ENCODE measurements around the gene ITGA7.

The ITGA7 gene

DNA sequence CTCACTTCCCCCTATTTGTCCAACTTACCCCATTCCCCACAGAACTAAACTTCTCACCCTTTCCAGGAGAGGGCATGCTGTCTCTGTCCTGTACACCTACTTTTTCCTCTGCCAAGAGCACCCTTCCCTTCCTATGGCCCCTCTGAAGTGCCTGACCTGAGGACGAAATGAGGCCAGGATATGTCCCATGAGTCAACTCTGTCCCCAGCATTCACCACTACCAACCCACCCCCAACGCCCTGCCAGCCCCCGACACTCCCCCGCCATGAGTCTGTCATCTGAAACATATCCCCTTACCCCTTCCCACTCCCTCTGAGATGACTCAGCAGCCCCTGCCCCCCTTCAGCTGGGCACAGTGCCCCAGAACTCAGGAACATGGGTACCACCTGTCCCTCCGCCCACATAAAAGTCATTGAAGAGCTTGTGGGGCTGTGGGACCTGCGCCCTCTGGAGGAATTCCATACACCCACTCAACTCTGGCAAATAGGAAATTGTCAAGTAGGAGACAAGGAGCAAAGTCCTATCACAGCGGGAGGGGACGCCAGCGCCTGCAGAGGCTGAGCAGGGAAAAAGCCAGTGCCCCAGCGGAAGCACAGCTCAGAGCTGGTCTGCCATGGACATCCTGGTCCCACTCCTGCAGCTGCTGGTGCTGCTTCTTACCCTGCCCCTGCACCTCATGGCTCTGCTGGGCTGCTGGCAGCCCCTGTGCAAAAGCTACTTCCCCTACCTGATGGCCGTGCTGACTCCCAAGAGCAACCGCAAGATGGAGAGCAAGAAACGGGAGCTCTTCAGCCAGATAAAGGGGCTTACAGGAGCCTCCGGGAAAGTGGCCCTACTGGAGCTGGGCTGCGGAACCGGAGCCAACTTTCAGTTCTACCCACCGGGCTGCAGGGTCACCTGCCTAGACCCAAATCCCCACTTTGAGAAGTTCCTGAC, 26.3 kb downstream of the ITGA7 start:
- H3K36me3 ChIP-seq (ENCODE audit: control insufficient read depth, insufficient read depth, low read length): no peaks in the 10 kb centered on the region
- H3K27me3 ChIP-seq (ENCODE audit: control insufficient read depth, insufficient read depth, low read length): no peaks in the 10 kb centered on the region
- H2AFZ ChIP-seq: peak overlapping the region; percentile 83
- peak overlapping the region; percentile 23 for H3K4me3 ChIP-seq (ENCODE audit: low read depth, low read length)
- H3K9ac ChIP-seq: no peak overlapping the region
- H3K4me2 ChIP-seq (ENCODE audit: low read length): peak overlapping the region; percentile 18
- H3K27ac ChIP-seq: no peak overlapping the region
- TF ChIP-seq, protein P1, sequence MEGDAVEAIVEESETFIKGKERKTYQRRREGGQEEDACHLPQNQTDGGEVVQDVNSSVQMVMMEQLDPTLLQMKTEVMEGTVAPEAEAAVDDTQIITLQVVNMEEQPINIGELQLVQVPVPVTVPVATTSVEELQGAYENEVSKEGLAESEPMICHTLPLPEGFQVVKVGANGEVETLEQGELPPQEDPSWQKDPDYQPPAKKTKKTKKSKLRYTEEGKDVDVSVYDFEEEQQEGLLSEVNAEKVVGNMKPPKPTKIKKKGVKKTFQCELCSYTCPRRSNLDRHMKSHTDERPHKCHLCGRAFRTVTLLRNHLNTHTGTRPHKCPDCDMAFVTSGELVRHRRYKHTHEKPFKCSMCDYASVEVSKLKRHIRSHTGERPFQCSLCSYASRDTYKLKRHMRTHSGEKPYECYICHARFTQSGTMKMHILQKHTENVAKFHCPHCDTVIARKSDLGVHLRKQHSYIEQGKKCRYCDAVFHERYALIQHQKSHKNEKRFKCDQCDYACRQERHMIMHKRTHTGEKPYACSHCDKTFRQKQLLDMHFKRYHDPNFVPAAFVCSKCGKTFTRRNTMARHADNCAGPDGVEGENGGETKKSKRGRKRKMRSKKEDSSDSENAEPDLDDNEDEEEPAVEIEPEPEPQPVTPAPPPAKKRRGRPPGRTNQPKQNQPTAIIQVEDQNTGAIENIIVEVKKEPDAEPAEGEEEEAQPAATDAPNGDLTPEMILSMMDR (IDR thresholded peaks at IDR 0.05): peak; percentile 38
- H3K9me3 ChIP-seq (ENCODE audit: control insufficient read depth, low read length): no peaks in the 10 kb centered on the region
- H3K4me1 ChIP-seq: peaks cover 7% of the 10 kb centered on the region
- H3K79me2 ChIP-seq: no peaks in the 10 kb centered on the region

DNA sequence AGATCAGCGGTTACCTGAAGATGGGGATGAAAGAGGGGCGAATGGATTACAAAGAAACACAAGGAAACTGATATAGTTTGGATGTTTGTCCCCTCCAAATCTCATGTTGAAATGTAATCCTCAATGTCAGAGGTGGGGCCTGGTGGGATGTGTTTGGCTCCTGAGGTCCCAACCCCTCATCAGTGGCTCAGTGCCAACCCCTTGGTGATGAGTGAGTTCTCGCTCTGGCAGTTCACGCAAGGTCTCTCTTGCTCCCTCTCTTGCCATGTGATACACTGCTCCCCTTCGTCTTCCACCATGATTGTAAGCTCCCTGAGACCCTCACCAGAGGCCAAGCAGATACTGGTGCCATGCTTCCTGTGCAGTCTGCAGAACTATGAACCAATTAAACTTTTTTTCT, 28.0 kb downstream of the ITGA7 start:
- no peak overlapping the region for H3K27ac ChIP-seq
- H3K9me3 ChIP-seq (ENCODE audit: control insufficient read depth, low read length): no peaks in the 10 kb centered on the region
- H3K4me1 ChIP-seq: peaks cover 7% of the 10 kb centered on the region
- H3K4me3 ChIP-seq (ENCODE audit: low read depth, low read length): no peak overlapping the region
- TF ChIP-seq, protein P1 (IDR thresholded peaks at IDR 0.05): no peak
- H3K36me3 ChIP-seq (ENCODE audit: control insufficient read depth, insufficient read depth, low read length): no peaks in the 10 kb centered on the region
- no peak overlapping the region for H3K4me2 ChIP-seq (ENCODE audit: low read length)
- no peak overlapping the region for H2AFZ ChIP-seq
- H3K27me3 ChIP-seq (ENCODE audit: control insufficient read depth, insufficient read depth, low read length): no peaks in the 10 kb centered on the region
- H3K79me2 ChIP-seq: no peaks in the 10 kb centered on the region
- H3K9ac ChIP-seq: no peak overlapping the region

DNA sequence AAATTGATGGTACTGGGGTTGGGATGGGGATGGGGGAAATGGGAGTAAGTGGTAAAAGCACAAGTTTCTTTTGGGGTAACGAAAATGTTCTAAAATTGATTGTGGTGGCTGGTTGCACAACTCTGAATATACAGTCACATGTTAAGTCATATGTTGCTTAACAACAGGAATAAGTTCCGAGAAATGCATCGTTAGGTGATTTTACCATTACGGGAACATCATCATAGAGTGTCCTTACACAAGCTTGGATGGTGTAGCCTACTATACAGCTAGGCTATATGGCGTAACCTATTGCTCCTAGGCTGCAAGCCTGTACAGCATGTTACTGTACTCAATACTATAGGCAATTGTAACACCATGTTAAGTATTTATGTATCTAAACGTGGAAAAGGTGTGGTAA, 31.0 kb downstream of the ITGA7 start:
- Histone ChIP-seq H3K36me3 (ENCODE audit: control insufficient read depth, insufficient read depth, low read length) (no peaks in the 10 kb centered on the region), H3K4me1 (peaks cover 4% of the 10 kb centered on the region), H3K79me2 (no peaks in the 10 kb centered on the region), H3K4me3 (ENCODE audit: low read depth, low read length) (no peak overlapping the region), H3K27me3 (ENCODE audit: control insufficient read depth, insufficient read depth, low read length) (no peaks in the 10 kb centered on the region), H3K27ac (no peak overlapping the region), H3K9ac (no peak overlapping the region), H2AFZ (no peak overlapping the region), H3K4me2 (ENCODE audit: low read length) (no peak overlapping the region), H3K9me3 (ENCODE audit: control insufficient read depth, low read length) (no peaks in the 10 kb centered on the region)
- TF ChIP-seq, protein P1 (IDR thresholded peaks at IDR 0.05): no peak

DNA sequence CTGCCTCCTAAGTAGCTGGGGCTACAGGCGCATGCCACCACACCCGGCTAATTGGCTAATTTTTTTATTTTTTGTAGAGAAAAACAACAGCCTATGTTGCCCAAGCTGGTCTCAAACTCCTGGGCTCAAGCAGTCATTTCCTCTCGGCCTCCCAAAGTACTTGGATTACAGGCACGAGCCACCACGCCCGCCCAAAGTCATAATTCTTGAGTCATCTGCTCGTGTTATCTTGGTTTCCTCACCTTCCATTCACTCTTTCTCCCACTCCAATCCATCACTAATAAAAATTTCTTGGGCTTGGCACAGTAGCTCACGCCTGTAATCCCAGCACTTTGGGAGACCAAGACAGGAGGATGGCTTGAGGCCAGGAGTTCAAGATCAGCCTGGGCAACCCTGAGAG, 32.0 kb downstream of the ITGA7 start:
- Histone ChIP-seq H3K4me1 (no peaks in the 10 kb centered on the region), H3K27ac (no peak overlapping the region), H3K4me3 (ENCODE audit: low read depth, low read length) (no peak overlapping the region), H2AFZ (no peak overlapping the region), H3K27me3 (ENCODE audit: control insufficient read depth, insufficient read depth, low read length) (no peaks in the 10 kb centered on the region), H3K9ac (no peak overlapping the region), H3K79me2 (no peaks in the 10 kb centered on the region), H3K4me2 (ENCODE audit: low read length) (no peak overlapping the region), H3K36me3 (ENCODE audit: control insufficient read depth, insufficient read depth, low read length) (no peaks in the 10 kb centered on the region), H3K9me3 (ENCODE audit: control insufficient read depth, low read length) (no peaks in the 10 kb centered on the region)
- TF ChIP-seq, protein P1 (IDR thresholded peaks at IDR 0.05): no peak

DNA sequence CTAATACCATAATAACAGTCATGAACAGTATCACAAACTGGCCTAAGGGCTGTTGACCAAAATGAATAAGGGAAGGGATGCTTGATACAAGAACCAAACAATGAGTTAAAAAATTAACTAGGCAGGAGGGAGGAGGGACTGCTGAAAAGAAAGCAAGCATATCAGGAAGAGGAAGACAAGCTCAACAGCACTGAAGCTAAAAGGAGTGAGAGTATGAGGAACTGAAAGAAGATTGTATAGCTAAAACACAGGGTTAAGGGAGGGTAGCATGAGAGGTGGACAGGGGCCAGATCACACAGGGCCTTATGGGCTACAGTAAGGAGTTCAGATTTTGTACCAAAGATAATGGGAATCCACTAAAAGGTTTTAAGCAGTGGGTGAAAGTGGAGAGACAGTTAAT, 34.1 kb downstream of the ITGA7 start:
- Histone ChIP-seq H3K4me3 (ENCODE audit: low read depth, low read length) (no peak overlapping the region), H3K4me2 (ENCODE audit: low read length) (no peak overlapping the region), H3K27ac (no peak overlapping the region), H2AFZ (no peak overlapping the region), H3K4me1 (no peaks in the 10 kb centered on the region), H3K9ac (no peak overlapping the region), H3K9me3 (ENCODE audit: control insufficient read depth, low read length) (no peaks in the 10 kb centered on the region), H3K36me3 (ENCODE audit: control insufficient read depth, insufficient read depth, low read length) (no peaks in the 10 kb centered on the region), H3K27me3 (ENCODE audit: control insufficient read depth, insufficient read depth, low read length) (no peaks in the 10 kb centered on the region), H3K79me2 (no peaks in the 10 kb centered on the region)
- TF ChIP-seq, protein P1 (IDR thresholded peaks at IDR 0.05): no peak
